ENCODE results near the gene VSTM4.

DNA sequence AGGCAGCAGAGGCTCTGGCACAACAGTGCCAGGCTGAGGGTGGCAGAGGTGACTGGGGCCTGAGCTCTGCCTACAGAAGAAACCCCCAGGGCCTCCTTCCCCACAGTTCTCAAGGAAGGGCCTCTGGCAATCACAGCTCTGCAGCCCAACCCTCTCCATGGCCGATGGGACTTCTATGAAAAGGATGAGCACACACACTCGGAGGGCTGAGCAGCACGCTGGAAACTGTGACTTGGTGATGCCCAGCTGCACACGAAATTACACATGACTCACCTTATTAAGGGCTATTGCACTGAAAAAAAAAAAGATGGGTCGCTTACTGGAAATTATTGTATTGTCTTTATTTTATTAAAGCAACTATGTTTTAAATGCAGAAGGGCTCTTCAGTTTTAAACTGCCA, 132.7 kb downstream of the VSTM4 start:
- TF ChIP-seq, protein P1, sequence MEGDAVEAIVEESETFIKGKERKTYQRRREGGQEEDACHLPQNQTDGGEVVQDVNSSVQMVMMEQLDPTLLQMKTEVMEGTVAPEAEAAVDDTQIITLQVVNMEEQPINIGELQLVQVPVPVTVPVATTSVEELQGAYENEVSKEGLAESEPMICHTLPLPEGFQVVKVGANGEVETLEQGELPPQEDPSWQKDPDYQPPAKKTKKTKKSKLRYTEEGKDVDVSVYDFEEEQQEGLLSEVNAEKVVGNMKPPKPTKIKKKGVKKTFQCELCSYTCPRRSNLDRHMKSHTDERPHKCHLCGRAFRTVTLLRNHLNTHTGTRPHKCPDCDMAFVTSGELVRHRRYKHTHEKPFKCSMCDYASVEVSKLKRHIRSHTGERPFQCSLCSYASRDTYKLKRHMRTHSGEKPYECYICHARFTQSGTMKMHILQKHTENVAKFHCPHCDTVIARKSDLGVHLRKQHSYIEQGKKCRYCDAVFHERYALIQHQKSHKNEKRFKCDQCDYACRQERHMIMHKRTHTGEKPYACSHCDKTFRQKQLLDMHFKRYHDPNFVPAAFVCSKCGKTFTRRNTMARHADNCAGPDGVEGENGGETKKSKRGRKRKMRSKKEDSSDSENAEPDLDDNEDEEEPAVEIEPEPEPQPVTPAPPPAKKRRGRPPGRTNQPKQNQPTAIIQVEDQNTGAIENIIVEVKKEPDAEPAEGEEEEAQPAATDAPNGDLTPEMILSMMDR (IDR thresholded peaks at IDR 0.05) = no peak
- TF ChIP-seq POLR2AphosphoS5 (IDR thresholded peaks at IDR 0.05) = no peak
